Measurements from ENCODE around the gene AGAP2.
"Not testable (repeated sequence)": the region's sequence is repeated elsewhere in the genome, so short reads cannot be mapped to it uniquely, and the experiment has no call there.

AGAP2 gene

GRCh38 chr12:57718641-57719528, 19.7 kb downstream of the AGAP2 start:
- DNase-seq (ENCODE audit: low read depth) = no peak
- no peak overlapping the region for H3K4me3 ChIP-seq (ENCODE audit: low read length)
- no peak for TF ChIP-seq CTCF (conservative IDR thresholded peaks at IDR 0.05; ENCODE audit: low read length)

- no peak for TF ChIP-seq CTCF (conservative IDR thresholded peaks at IDR 0.05; ENCODE audit: low read length)
- no peak overlapping the region for H3K4me3 ChIP-seq (ENCODE audit: low read length)
- DNase-seq (ENCODE audit: low read depth) = no peak
These were observed 20.5 kb downstream of the AGAP2 start for GRCh38 chr12:57717846-57718640.

GRCh38 chr12:57717131-57717530, 21.4 kb downstream of the AGAP2 start:
- no peak for TF ChIP-seq CTCF (conservative IDR thresholded peaks at IDR 0.05; ENCODE audit: low read length)
- H3K4me3 ChIP-seq (ENCODE audit: low read length) = no peak overlapping the region
- DNase-seq (ENCODE audit: low read depth) = no peak

- TF ChIP-seq CTCF (conservative IDR thresholded peaks at IDR 0.05; ENCODE audit: low read length) = no peak
- H3K4me3 ChIP-seq (ENCODE audit: low read length) = no peak overlapping the region
- no peak for DNase-seq (ENCODE audit: low read depth)
These were observed 22.2 kb downstream of the AGAP2 start for GRCh38 chr12:57716305-57716704.

GRCh38 chr12:57715786-57716185, 22.8 kb downstream of the AGAP2 start:
- no peak for TF ChIP-seq CTCF (conservative IDR thresholded peaks at IDR 0.05; ENCODE audit: low read length)
- DNase-seq (ENCODE audit: low read depth) = no peak
- H3K4me3 ChIP-seq (ENCODE audit: low read length) = no peak overlapping the region

GRCh38 chr12:57715036-57715748, 23.4 kb downstream of the AGAP2 start:
- not testable (repeated sequence) for H3K4me3 ChIP-seq (ENCODE audit: low read length); DNase-seq (ENCODE audit: low read depth)

GRCh38 chr12:57713209-57713608, 25.3 kb downstream of the AGAP2 start:
- no peak overlapping the region for H3K4me3 ChIP-seq (ENCODE audit: low read length)
- no peak for TF ChIP-seq CTCF (conservative IDR thresholded peaks at IDR 0.05; ENCODE audit: low read length)
- DNase-seq (ENCODE audit: low read depth) = no peak
